Neuronal stem cell (in vitro differentiated cells): ENCODE data around the gene TBC1D22A.
A peak's percentile ranks its signal among the peaks of the same experiment; 100 is the strongest.

Source experiments
- DNase-seq: peaks from one replicate; pipeline ENCODE4 v3.0.0-alpha.2; 2013; ENCODE audit warnings: low spot score
- H2AFZ ChIP-seq: one replicate; pipeline ENCODE4 v1.6.1; 2013; ENCODE audit warnings: mild to moderate bottlenecking, low read length, inconsistent platforms
- H2AK5ac ChIP-seq: 2 replicates; pipeline ENCODE4 v1.6.1; 2013; ENCODE audit warnings: low read depth, mild to moderate bottlenecking, inconsistent platforms, low read length, moderate library complexity, mixed read lengths
- H2BK120ac ChIP-seq: 2 replicates; pipeline ENCODE4 v1.6.1; 2013; ENCODE audit warnings: low read depth, mild to moderate bottlenecking, inconsistent platforms, low read length, moderate library complexity, mixed read lengths
- H2BK12ac ChIP-seq: one replicate; pipeline ENCODE4 v1.6.1; 2013; ENCODE audit warnings: low read length, inconsistent platforms
- H2BK15ac ChIP-seq: 2 replicates; pipeline ENCODE4 v1.6.1; 2013; ENCODE audit warnings: mild to moderate bottlenecking, low read length, inconsistent platforms, mixed read lengths
- H2BK5ac ChIP-seq: one replicate; pipeline ENCODE4 v1.6.1; 2013; ENCODE audit warnings: inconsistent platforms, mild to moderate bottlenecking, low read length, moderate library complexity
- H3K14ac ChIP-seq: one replicate; pipeline ENCODE4 v1.6.1; 2013; ENCODE audit warnings: low read length, inconsistent platforms
- H3K18ac ChIP-seq: 2 replicates; pipeline ENCODE4 v1.6.1; 2013; ENCODE audit warnings: low read length, inconsistent platforms
- H3K23ac ChIP-seq: 2 replicates; pipeline ENCODE4 v1.6.1; 2013; ENCODE audit warnings: low read depth, mild to moderate bottlenecking, mixed read lengths, low read length, inconsistent platforms; ENCODE audit not compliant: poor library complexity
- H3K27ac ChIP-seq: replicated peaks from 3 replicates; pipeline ENCODE4 v1.5.1; 2013; ENCODE audit warnings: low read length, inconsistent platforms
- H3K27me3 ChIP-seq, 3 experiments: 2 replicates each; pipeline ENCODE4 v1.6.1; 2013; ENCODE audit warnings: low read length in 3 of 3, mild to moderate bottlenecking in 2 of 3, inconsistent platforms in 1 of 3, low read depth in 1 of 3, mixed read lengths in 1 of 3, moderate library complexity in 1 of 3; ENCODE audit not compliant: control insufficient read depth in 3 of 3, insufficient read depth in 3 of 3
- H3K36me3 ChIP-seq, 2 donors: replicated peaks in 1 of 2; 2 replicates each; pipeline ENCODE4 v1.6.1; 2013; ENCODE audit warnings: low read length in 2 of 2; ENCODE audit not compliant: control insufficient read depth in 2 of 2, insufficient read depth in 2 of 2
- H3K4ac ChIP-seq: 2 replicates; pipeline ENCODE4 v1.6.1; 2013; ENCODE audit warnings: inconsistent platforms, mild to moderate bottlenecking, low read length, moderate library complexity
- H3K4me1 ChIP-seq, 2 donors: 1 replicate in 1 of 2; 2 replicates in 1 of 2; pipeline ENCODE4 v1.6.1; 2013; ENCODE audit warnings: low read length in 2 of 2, low read depth in 1 of 2; ENCODE audit not compliant: control insufficient read depth in 2 of 2, insufficient read depth in 1 of 2
- H3K4me2 ChIP-seq: one replicate; pipeline ENCODE4 v1.6.1; 2013; ENCODE audit warnings: mild to moderate bottlenecking, low read length, inconsistent platforms; ENCODE audit not compliant: insufficient read depth, poor library complexity, severe bottlenecking
- H3K4me3 ChIP-seq, 2 donors: 2 replicates each; pipeline ENCODE4 v1.5.1; 2013; ENCODE audit warnings: low read length in 2 of 2, mild to moderate bottlenecking in 2 of 2, inconsistent platforms in 1 of 2, moderate library complexity in 1 of 2
- H3K79me1 ChIP-seq: one replicate; pipeline ENCODE4 v1.6.1; 2013; ENCODE audit warnings: low read depth, mild to moderate bottlenecking, inconsistent platforms, low read length, moderate library complexity
- H3K9ac ChIP-seq: one replicate; pipeline ENCODE4 v1.6.1; 2013; ENCODE audit warnings: mild to moderate bottlenecking, low read depth, low read length, inconsistent platforms; ENCODE audit not compliant: poor library complexity
- H3K9me3 ChIP-seq, 2 donors: replicated peaks in 1 of 2; 2 replicates each; pipeline versions ENCODE3 to v1.6.1; 2013; ENCODE audit warnings: low read length in 2 of 2, mild to moderate bottlenecking in 2 of 2, inconsistent platforms in 1 of 2, low read depth in 1 of 2, mixed read lengths in 1 of 2, moderate library complexity in 1 of 2; ENCODE audit not compliant: control insufficient read depth in 2 of 2, insufficient read depth in 1 of 2
- H4K8ac ChIP-seq: one replicate; pipeline ENCODE4 v1.6.1; 2013; ENCODE audit warnings: low read depth, mild to moderate bottlenecking, inconsistent platforms, low read length, moderate library complexity
- H4K91ac ChIP-seq: one replicate; pipeline ENCODE4 v1.6.1; 2013; ENCODE audit warnings: low read length, low read depth, mild to moderate bottlenecking, inconsistent platforms; ENCODE audit not compliant: poor library complexity
- WGBS, 2 donors: extraction: QIAGEN DNeasy Blood & Tissue Kit; methylation state at CpG; one replicate each; pipeline ENCODE4 v1.1.7; 2013; ENCODE audit warnings: missing lambda C conversion rate in 2 of 2, mixed read lengths in 1 of 2; ENCODE audit not compliant: insufficient read length in 2 of 2, insufficient replicate concordance in 1 of 2; ENCODE audit errors: extremely low coverage in 2 of 2; 5-methylcytosine and 5-hydroxymethylcytosine counted together

Gene TBC1D22A

GRCh38 chr22:46895753-46896152 is 133.3 kb downstream of the TBC1D22A start:
- Histone ChIP-seq H3K9ac (no peak overlapping the region), H2BK120ac (no peak overlapping the region), H2BK12ac (no peak overlapping the region), H3K27me3 (no peaks in the 10 kb centered on the region), H3K23ac (no peak overlapping the region), H3K4me3 (no peak overlapping the region), H3K18ac (no peak overlapping the region), H2AFZ (no peak overlapping the region), H4K91ac (no peak overlapping the region), H3K4ac (no peak overlapping the region), H3K27ac (no peak overlapping the region), H3K79me1 (no peaks in the 10 kb centered on the region), H3K14ac (no peak overlapping the region), H3K9me3 (no peaks in the 10 kb centered on the region), H3K4me2 (no peak overlapping the region), H3K4me1 (no peaks in the 10 kb centered on the region), H2BK15ac (no peak overlapping the region), H4K8ac (no peak overlapping the region), H2BK5ac (no peak overlapping the region), H3K36me3 (peaks cover 6 to 26% of the 10 kb centered on the region in 2 donors), H2AK5ac (no peak overlapping the region)
- no peak for DNase-seq
- WGBS, 2 donors = no CpG with 5 or more reads among the region's 11 CpGs

- Histone ChIP-seq H3K4me1 (no peaks in the 10 kb centered on the region), H3K4me2 (no peak overlapping the region), H2BK5ac (no peak overlapping the region), H2BK12ac (no peak overlapping the region), H2AK5ac (no peak overlapping the region), H3K27me3 (no peaks in the 10 kb centered on the region), H3K23ac (no peak overlapping the region), H3K4me3 (no peak overlapping the region), H2AFZ (no peak overlapping the region), H3K9ac (no peak overlapping the region), H3K27ac (no peak overlapping the region), H3K14ac (no peak overlapping the region), H3K9me3 (no peaks in the 10 kb centered on the region), H2BK15ac (no peak overlapping the region), H2BK120ac (no peak overlapping the region), H3K36me3 (peaks cover 6 to 26% of the 10 kb centered on the region in 2 donors), H4K91ac (no peak overlapping the region), H3K79me1 (no peaks in the 10 kb centered on the region), H3K18ac (no peak overlapping the region), H3K4ac (no peak overlapping the region), H4K8ac (no peak overlapping the region)
- WGBS, 2 donors = no CpG with 5 or more reads among the region's 4 CpGs
- no peak for DNase-seq
Measured at GRCh38 chr22:46896166-46896565, 133.7 kb downstream of the TBC1D22A start.

- no peak overlapping the region for H2AK5ac ChIP-seq
- no peaks in the 10 kb centered on the region for H3K4me1 ChIP-seq
- H3K4me2 ChIP-seq = no peak overlapping the region
- H3K27me3 ChIP-seq = no peaks in the 10 kb centered on the region
- no peaks in the 10 kb centered on the region for H3K9me3 ChIP-seq
- no peak overlapping the region for H2AFZ ChIP-seq
- H3K18ac ChIP-seq = no peak overlapping the region
- H2BK5ac ChIP-seq = no peak overlapping the region
- H3K4me3 ChIP-seq = peak overlapping the region in 1 of 2 donors; percentile 44
- no peaks in the 10 kb centered on the region for H3K79me1 ChIP-seq
- no peak for DNase-seq
- no peak overlapping the region for H4K91ac ChIP-seq
- peaks cover 6 to 23% of the 10 kb centered on the region in 2 donors for H3K36me3 ChIP-seq
- WGBS, 2 donors = no CpG with 5 or more reads among the region's 13 CpGs
- no peak overlapping the region for H3K14ac ChIP-seq
- H2BK120ac ChIP-seq = no peak overlapping the region
- no peak overlapping the region for H3K23ac ChIP-seq
- no peak overlapping the region for H3K27ac ChIP-seq
- H2BK15ac ChIP-seq = no peak overlapping the region
- H4K8ac ChIP-seq = no peak overlapping the region
- H3K9ac ChIP-seq = no peak overlapping the region
- no peak overlapping the region for H2BK12ac ChIP-seq
- H3K4ac ChIP-seq = no peak overlapping the region
Measured at GRCh38 chr22:46896568-46897245, 134.3 kb downstream of the TBC1D22A start.

- Histone ChIP-seq H3K36me3 (peaks cover 6 to 23% of the 10 kb centered on the region in 2 donors), H3K4me1 (no peaks in the 10 kb centered on the region), H3K27ac (no peak overlapping the region), H2BK15ac (no peak overlapping the region), H2AFZ (no peak overlapping the region), H3K4me2 (no peak overlapping the region), H3K18ac (no peak overlapping the region), H3K4me3 (no peak overlapping the region), H3K9ac (no peak overlapping the region), H3K27me3 (no peaks in the 10 kb centered on the region), H2BK12ac (no peak overlapping the region), H3K79me1 (no peaks in the 10 kb centered on the region), H4K8ac (no peak overlapping the region), H3K9me3 (no peaks in the 10 kb centered on the region), H2AK5ac (no peak overlapping the region), H2BK5ac (no peak overlapping the region), H4K91ac (no peak overlapping the region), H3K14ac (no peak overlapping the region), H2BK120ac (no peak overlapping the region), H3K4ac (no peak overlapping the region), H3K23ac (no peak overlapping the region)
- no peak for DNase-seq
- no CpG with 5 or more reads among the region's 4 CpGs for WGBS, 2 donors
Measured at GRCh38 chr22:46897246-46897623, 134.8 kb downstream of the TBC1D22A start.
